M059J (cell line): ENCODE data around the gene CCDC88C. TPM values are rescaled to one million over a fixed set of nuclear protein-coding genes. Genes with fewer than 3 reads are reported as not detected.

Source experiments
- DNase-seq: peaks from one replicate; pipeline ENCODE4 v3.0.0-alpha.2; 2012; ENCODE audit warnings: low read depth
- total RNA-seq: library from RNA; depleted of rRNA; stranded (reverse); fragments of >200 nt; shearing (Covaris generic); gene quantifications from 2 replicates; pipeline ENCODE4 v1.2.3, GENCODE V29; 2014

The CCDC88C gene
- total RNA-seq, 1 experiment from 2014 or later = 1.6 TPM

GRCh38 chr14:91399868-91400640, 17.6 kb downstream of the CCDC88C start:
- no peak for DNase-seq

- DNase-seq = no peak
These were observed 18.9 kb downstream of the CCDC88C start for GRCh38 chr14:91398707-91399106.

- no peak for DNase-seq
These were observed 19.5 kb downstream of the CCDC88C start for GRCh38 chr14:91397965-91398591.

- DNase-seq = no peak
These were observed 20.4 kb downstream of the CCDC88C start for GRCh38 chr14:91396959-91397815.

- no peak for DNase-seq
These were observed 21.5 kb downstream of the CCDC88C start for GRCh38 chr14:91396013-91396660.

- no peak for DNase-seq
These were observed 22.2 kb downstream of the CCDC88C start for GRCh38 chr14:91395466-91395865.

GRCh38 chr14:91394105-91395081, 23.2 kb downstream of the CCDC88C start:
- DNase-seq = no peak

GRCh38 chr14:91392623-91393303, 24.9 kb downstream of the CCDC88C start:
- no peak for DNase-seq

- DNase-seq = no peak
These were observed 27.3 kb downstream of the CCDC88C start for GRCh38 chr14:91390165-91390778.

- no peak for DNase-seq
These were observed 28.5 kb downstream of the CCDC88C start for GRCh38 chr14:91389150-91389549.

GRCh38 chr14:91388551-91388975, 29.1 kb downstream of the CCDC88C start:
- no peak for DNase-seq

GRCh38 chr14:91387951-91388381, 29.7 kb downstream of the CCDC88C start:
- DNase-seq = no peak

- peak; percentile 63 for DNase-seq
These were observed 30.3 kb downstream of the CCDC88C start for GRCh38 chr14:91387169-91387835.

- no peak for DNase-seq
These were observed 31.9 kb downstream of the CCDC88C start for GRCh38 chr14:91385697-91386096.

GRCh38 chr14:91385224-91385623, 32.4 kb downstream of the CCDC88C start:
- no peak for DNase-seq

GRCh38 chr14:91383439-91383838, 34.2 kb downstream of the CCDC88C start:
- peak; percentile 32 for DNase-seq

GRCh38 chr14:91381801-91382670, 35.6 kb downstream of the CCDC88C start:
- DNase-seq = no peak
